ENCODE results near the gene PPP1R1C. TPM values are rescaled to one million over a fixed set of nuclear protein-coding genes. Genes with fewer than 3 reads are reported as not detected.

Gene PPP1R1C
- total and polyA plus RNA-seq, 2 of the 13 experiments (the other 11 are each of a cell fraction or from before 2014, with no cell fraction given): 1.5 to 3.5 TPM

DNA sequence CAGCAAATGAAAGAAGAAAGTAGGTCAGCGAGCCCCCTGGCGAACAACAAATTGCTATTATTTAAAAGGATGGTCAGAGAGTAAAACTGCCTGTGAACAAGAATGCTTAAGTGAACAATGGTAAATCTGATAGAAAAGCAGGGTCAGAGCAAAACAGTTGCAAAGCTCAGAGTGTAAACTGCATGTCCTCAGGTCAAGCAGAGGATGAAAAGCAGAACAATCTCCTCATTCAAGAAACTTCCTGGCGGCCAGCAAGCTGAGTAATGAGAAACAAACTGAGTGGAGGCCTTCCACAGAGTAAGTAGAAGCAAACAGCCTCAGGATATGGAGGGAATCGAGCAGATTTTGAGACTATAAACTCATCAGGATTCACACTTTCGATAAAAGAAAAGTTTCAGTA, 117.9 kb downstream of the PPP1R1C start:
- H3K4me2 ChIP-seq (ENCODE audit: low read depth, low read length): no peak overlapping the region
- no peaks in the 10 kb centered on the region for H3K36me3 ChIP-seq (replicated peaks in 1 of 2; ENCODE audit: control insufficient read depth in 1 of 2, insufficient read depth in 2 of 2, low read length in 2 of 2)
- WGBS (ENCODE audit: low lambda C conversion rate): 29% methylated on average over 5 of the region's 5 CpGs
- H4K20me1 ChIP-seq (ENCODE audit: insufficient read depth, low read length): no peaks in the 10 kb centered on the region
- H3K4me1 ChIP-seq (ENCODE audit: insufficient read depth, low read length): peaks cover 5% of the 10 kb centered on the region; the same call in 1 of the 2 replicates
- BruUV-seq (replicated peaks): no TSS peak
- no peak overlapping the region for H2AFZ ChIP-seq (ENCODE audit: low read length)
- no peak for DNase-seq (ENCODE audit: low spot score)
- no peaks in the 10 kb centered on the region for H3K9me3 ChIP-seq (ENCODE audit: low read length)
- TF ChIP-seq, protein P1, sequence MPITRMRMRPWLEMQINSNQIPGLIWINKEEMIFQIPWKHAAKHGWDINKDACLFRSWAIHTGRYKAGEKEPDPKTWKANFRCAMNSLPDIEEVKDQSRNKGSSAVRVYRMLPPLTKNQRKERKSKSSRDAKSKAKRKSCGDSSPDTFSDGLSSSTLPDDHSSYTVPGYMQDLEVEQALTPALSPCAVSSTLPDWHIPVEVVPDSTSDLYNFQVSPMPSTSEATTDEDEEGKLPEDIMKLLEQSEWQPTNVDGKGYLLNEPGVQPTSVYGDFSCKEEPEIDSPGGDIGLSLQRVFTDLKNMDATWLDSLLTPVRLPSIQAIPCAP (CRISPR knock-in tag; IDR thresholded peaks at IDR 0.05; ENCODE audit: low read depth): no peak
- TF ChIP-seq, protein P2, sequence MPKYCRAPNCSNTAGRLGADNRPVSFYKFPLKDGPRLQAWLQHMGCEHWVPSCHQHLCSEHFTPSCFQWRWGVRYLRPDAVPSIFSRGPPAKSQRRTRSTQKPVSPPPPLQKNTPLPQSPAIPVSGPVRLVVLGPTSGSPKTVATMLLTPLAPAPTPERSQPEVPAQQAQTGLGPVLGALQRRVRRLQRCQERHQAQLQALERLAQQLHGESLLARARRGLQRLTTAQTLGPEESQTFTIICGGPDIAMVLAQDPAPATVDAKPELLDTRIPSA (CRISPR knock-in tag; IDR thresholded peaks at IDR 0.05; ENCODE audit: borderline replicate concordance): no peak
- TF ChIP-seq GATAD2A (CRISPR knock-in tag; IDR thresholded peaks at IDR 0.05) (no peak), TOPORS (CRISPR knock-in tag; IDR thresholded peaks at IDR 0.05) (no peak), KDM2A (CRISPR knock-in tag; IDR thresholded peaks at IDR 0.05; ENCODE audit: borderline replicate concordance, low read depth) (no peak), ZNF282 (IDR thresholded peaks at IDR 0.05; ENCODE audit: partially characterized antibody) (no peak), CHCHD3 (CRISPR knock-in tag; IDR thresholded peaks at IDR 0.05) (no peak), ZNF709 (CRISPR knock-in tag; IDR thresholded peaks at IDR 0.05) (no peak), ZNF30 (CRISPR knock-in tag; IDR thresholded peaks at IDR 0.05) (no peak), ZNF234 (CRISPR knock-in tag; conservative IDR thresholded peaks at IDR 0.05) (no peak), SRY (CRISPR knock-in tag; IDR thresholded peaks at IDR 0.05) (no peak), FOXK2 (IDR thresholded peaks at IDR 0.05) (no peak), PITX1 (CRISPR knock-in tag; IDR thresholded peaks at IDR 0.05) (no peak), GFI1 (CRISPR knock-in tag; IDR thresholded peaks at IDR 0.05; ENCODE audit: borderline replicate concordance) (no peak)
- TF ChIP-seq, protein P3, sequence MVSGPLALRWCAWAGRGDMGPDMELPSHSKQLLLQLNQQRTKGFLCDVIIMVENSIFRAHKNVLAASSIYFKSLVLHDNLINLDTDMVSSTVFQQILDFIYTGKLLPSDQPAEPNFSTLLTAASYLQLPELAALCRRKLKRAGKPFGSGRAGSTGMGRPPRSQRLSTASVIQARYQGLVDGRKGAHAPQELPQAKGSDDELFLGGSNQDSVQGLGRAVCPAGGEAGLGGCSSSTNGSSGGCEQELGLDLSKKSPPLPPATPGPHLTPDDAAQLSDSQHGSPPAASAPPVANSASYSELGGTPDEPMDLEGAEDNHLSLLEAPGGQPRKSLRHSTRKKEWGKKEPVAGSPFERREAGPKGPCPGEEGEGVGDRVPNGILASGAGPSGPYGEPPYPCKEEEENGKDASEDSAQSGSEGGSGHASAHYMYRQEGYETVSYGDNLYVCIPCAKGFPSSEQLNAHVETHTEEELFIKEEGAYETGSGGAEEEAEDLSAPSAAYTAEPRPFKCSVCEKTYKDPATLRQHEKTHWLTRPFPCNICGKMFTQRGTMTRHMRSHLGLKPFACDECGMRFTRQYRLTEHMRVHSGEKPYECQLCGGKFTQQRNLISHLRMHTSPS (CRISPR knock-in tag; IDR thresholded peaks at IDR 0.05; ENCODE audit: low read depth): no peak
- TF ChIP-seq, protein P4, sequence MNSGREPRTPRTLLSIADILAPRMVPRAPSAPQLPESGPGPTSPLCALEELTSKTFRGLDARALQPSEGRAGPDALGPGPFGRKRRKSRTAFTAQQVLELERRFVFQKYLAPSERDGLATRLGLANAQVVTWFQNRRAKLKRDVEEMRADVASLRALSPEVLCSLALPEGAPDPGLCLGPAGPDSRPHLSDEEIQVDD (CRISPR knock-in tag; IDR thresholded peaks at IDR 0.05; ENCODE audit: borderline replicate concordance): no peak
- TF ChIP-seq, protein P5, sequence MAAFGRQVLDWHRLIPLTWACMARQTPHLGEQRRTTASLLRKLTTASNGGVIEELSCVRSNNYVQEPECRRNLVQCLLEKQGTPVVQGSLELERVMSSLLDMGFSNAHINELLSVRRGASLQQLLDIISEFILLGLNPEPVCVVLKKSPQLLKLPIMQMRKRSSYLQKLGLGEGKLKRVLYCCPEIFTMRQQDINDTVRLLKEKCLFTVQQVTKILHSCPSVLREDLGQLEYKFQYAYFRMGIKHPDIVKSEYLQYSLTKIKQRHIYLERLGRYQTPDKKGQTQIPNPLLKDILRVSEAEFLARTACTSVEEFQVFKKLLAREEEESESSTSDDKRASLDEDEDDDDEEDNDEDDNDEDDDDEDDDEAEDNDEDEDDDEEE (CRISPR knock-in tag; IDR thresholded peaks at IDR 0.05): no peak
- TF ChIP-seq, protein P6, sequence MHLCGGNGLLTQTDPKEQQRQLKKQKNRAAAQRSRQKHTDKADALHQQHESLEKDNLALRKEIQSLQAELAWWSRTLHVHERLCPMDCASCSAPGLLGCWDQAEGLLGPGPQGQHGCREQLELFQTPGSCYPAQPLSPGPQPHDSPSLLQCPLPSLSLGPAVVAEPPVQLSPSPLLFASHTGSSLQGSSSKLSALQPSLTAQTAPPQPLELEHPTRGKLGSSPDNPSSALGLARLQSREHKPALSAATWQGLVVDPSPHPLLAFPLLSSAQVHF (CRISPR knock-in tag; IDR thresholded peaks at IDR 0.05): no peak
- TF ChIP-seq, protein P7, sequence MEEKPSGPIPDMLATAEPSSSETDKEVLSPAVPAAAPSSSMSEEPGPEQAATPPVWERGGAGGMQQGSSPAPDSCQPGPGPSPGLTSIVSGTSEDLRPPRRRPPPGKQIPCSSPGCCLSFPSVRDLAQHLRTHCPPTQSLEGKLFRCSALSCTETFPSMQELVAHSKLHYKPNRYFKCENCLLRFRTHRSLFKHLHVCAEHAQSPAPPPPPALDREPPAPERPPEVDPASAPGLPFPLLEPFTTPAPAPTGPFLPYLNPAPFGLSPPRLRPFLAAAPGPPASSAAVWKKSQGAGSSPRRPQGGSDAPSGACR (CRISPR knock-in tag; IDR thresholded peaks at IDR 0.05): no peak
- intact Hi-C loops (cut with micrococcal nuclease; ENCODE audit: unreplicated experiment): no loop called here
- in situ Hi-C loops (cut with HindIII; ENCODE audit: extremely low pct_ligation_motif_present, low pct_unique_long_range_greater_than_20kb): no loop called here
- ChIA-PET POLR2A (no interaction called here), CTCF (ENCODE audit: low intra/inter-chr PET ratio, low total read pairs) (no interaction called here)
- no peak overlapping the region for H3K27ac ChIP-seq (ENCODE audit: extremely low read length, insufficient read depth, low read length)
- no peaks in the 10 kb centered on the region for H3K79me2 ChIP-seq (ENCODE audit: insufficient read depth, low read length)
- no peak overlapping the region for H3K9ac ChIP-seq (ENCODE audit: insufficient read depth, low read depth, low read length)
- no peak overlapping the region for H3K4me3 ChIP-seq (replicated peaks in 1 of 3; ENCODE audit: insufficient read depth in 1 of 3, low read depth in 2 of 3, low read length in 3 of 3)
- ATAC-seq: no peak; the same call in 1 of the 3 replicates
- FAIRE-seq: no peak
- H3K27me3 ChIP-seq (ENCODE audit: control insufficient read depth in 1 of 2, insufficient read depth in 2 of 2, low read length in 2 of 2): no peaks in the 10 kb centered on the region
